Kidney (tissue), 14 donors: ENCODE measurements around the gene FOXB1. TPM values are rescaled to one million over a fixed set of nuclear protein-coding genes. Genes with fewer than 3 reads are reported as not detected.
A peak's percentile ranks its signal among the peaks of the same experiment; 100 is the strongest.

Experiments used
- DNase-seq, 5 donors: peaks; one replicate each; pipeline ENCODE4 v3.0.0-alpha.2; 2013 to 2020
- FAIRE-seq: peaks from 2 replicates; lab custom pipeline; 2012; peaks lifted over from hg19 to GRCh38; lab: Jason Lieb, UNC
- H3K27ac ChIP-seq, 2 donors: one replicate each; pipeline ENCODE4 v1.7.0; 2013; ENCODE audit warnings: low read depth in 2 of 2, low read length in 2 of 2, inconsistent platforms in 1 of 2
- H3K27me3 ChIP-seq: one replicate; pipeline ENCODE4 v1.7.1; 2013; ENCODE audit warnings: low read length, inconsistent platforms; ENCODE audit not compliant: control insufficient read depth, insufficient read depth
- H3K36me3 ChIP-seq, 3 donors: one replicate each; pipeline versions ENCODE4 v1.7.0 to v1.7.1; 2013; ENCODE audit warnings: low read length in 3 of 3, control low read depth in 1 of 3, inconsistent platforms in 1 of 3; ENCODE audit not compliant: insufficient read depth in 3 of 3, control insufficient read depth in 2 of 3
- H3K4me1 ChIP-seq, 3 donors: one replicate each; pipeline versions ENCODE4 v1.7.0 to v1.7.1; 2013; ENCODE audit warnings: low read length in 3 of 3, inconsistent platforms in 1 of 3, low read depth in 1 of 3; ENCODE audit not compliant: control insufficient read depth in 2 of 3, insufficient read depth in 2 of 3
- H3K4me3 ChIP-seq, 3 donors: one replicate each; pipeline versions ENCODE4 v1.7.0 to v1.8.1; 2013; ENCODE audit warnings: low read length in 3 of 3, control low read depth in 1 of 3, inconsistent platforms in 1 of 3
- H3K9ac ChIP-seq, 3 donors: one replicate each; pipeline versions ENCODE4 v1.7.0 to v1.7.1; 2013; ENCODE audit warnings: low read length in 3 of 3, control low read depth in 1 of 3, inconsistent platforms in 1 of 3
- H3K9me3 ChIP-seq, 3 donors: one replicate each; pipeline versions ENCODE4 v1.7.0 to v1.7.1; 2013; ENCODE audit warnings: low read length in 3 of 3, control low read depth in 1 of 3, inconsistent platforms in 1 of 3; ENCODE audit not compliant: control insufficient read depth in 2 of 3, insufficient read depth in 1 of 3
- intact Hi-C: fragments of 100-400 bp; cut with DNase I; formaldehyde crosslinking; loops from one replicate; pipeline ENCODE4 v1.11.1; 2022
- polyA plus RNA-seq: library from polyadenylated mRNA; stranded (reverse); fragments of 350-450 nt; fragmentation: Illumina TruSeq; extraction: RNeasy Lipid Tissue Mini Kit (QIAGEN cat#74804); gene quantifications from one replicate; pipeline ENCODE4 v1.2.3, GENCODE V29; 2014; ENCODE audit warnings: low read depth, low replicate concordance; ENCODE audit not compliant: insufficient read depth
- total RNA-seq: library from RNA; stranded (reverse); fragmentation: NEBNext Ultra II Directional; extraction: Animal tissue kit (Norgen Biotek cat#: 25700); gene quantifications from one replicate; pipeline ENCODE4 v1.2.1, GENCODE V29; 2021
- TF ChIP-seq, protein P1 (sequence below): IDR thresholded peaks from 3 replicates; pipeline ENCODE4 v1.5.1; 2012; ENCODE audit warnings: mild to moderate bottlenecking, moderate library complexity, borderline replicate concordance; ENCODE audit not compliant: insufficient read depth; ENCODE audit errors: extremely low read depth
- donor health status: control.
- donor health status: control.
- donor health status: control.
- donor health status: control.
- donor health status: control.
- donor health status: DM: yes; HTN: yes; CAD: no.
- donor health status: Normal renal cell carcinoma (clear cell type).

FOXB1 gene
- total and polyA plus RNA-seq, 2 donors from 2014 or later: not detected

- H3K9me3 ChIP-seq: no peaks in the 10 kb centered on the region
- intact Hi-C loops: no loop called here
- H3K27me3 ChIP-seq: peaks cover 82% of the 10 kb centered on the region
- peaks cover 0 to 3% (median 0%) of the 10 kb centered on the region in 3 donors for H3K4me1 ChIP-seq
- FAIRE-seq: no peak
- peak in 3 of 5 donors; percentile 24 to 64 (median 40) for DNase-seq
- no peak overlapping the region for H3K27ac ChIP-seq
- TF ChIP-seq, protein P1, sequence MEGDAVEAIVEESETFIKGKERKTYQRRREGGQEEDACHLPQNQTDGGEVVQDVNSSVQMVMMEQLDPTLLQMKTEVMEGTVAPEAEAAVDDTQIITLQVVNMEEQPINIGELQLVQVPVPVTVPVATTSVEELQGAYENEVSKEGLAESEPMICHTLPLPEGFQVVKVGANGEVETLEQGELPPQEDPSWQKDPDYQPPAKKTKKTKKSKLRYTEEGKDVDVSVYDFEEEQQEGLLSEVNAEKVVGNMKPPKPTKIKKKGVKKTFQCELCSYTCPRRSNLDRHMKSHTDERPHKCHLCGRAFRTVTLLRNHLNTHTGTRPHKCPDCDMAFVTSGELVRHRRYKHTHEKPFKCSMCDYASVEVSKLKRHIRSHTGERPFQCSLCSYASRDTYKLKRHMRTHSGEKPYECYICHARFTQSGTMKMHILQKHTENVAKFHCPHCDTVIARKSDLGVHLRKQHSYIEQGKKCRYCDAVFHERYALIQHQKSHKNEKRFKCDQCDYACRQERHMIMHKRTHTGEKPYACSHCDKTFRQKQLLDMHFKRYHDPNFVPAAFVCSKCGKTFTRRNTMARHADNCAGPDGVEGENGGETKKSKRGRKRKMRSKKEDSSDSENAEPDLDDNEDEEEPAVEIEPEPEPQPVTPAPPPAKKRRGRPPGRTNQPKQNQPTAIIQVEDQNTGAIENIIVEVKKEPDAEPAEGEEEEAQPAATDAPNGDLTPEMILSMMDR: no peak
- H3K9ac ChIP-seq: no peak overlapping the region
- no peak overlapping the region for H3K4me3 ChIP-seq
- no peaks in the 10 kb centered on the region for H3K36me3 ChIP-seq
Measured at GRCh38 chr15:59995568-59996297, 8.4 kb upstream of the FOXB1 start.

GRCh38 chr15:59996298-59997041 lies 7.6 kb upstream of the FOXB1 start:
- Histone ChIP-seq H3K4me1 (peaks cover 0 to 3% (median 0%) of the 10 kb centered on the region in 3 donors), H3K9ac (no peak overlapping the region), H3K27me3 (peaks cover 85% of the 10 kb centered on the region), H3K27ac (no peak overlapping the region), H3K9me3 (no peaks in the 10 kb centered on the region), H3K4me3 (no peak overlapping the region), H3K36me3 (no peaks in the 10 kb centered on the region)
- TF ChIP-seq, protein P1: no peak
- peak in 3 of 5 donors; percentile 53 to 70 (median 66) for DNase-seq
- no peak for FAIRE-seq
- intact Hi-C loops: no loop called here

DNA sequence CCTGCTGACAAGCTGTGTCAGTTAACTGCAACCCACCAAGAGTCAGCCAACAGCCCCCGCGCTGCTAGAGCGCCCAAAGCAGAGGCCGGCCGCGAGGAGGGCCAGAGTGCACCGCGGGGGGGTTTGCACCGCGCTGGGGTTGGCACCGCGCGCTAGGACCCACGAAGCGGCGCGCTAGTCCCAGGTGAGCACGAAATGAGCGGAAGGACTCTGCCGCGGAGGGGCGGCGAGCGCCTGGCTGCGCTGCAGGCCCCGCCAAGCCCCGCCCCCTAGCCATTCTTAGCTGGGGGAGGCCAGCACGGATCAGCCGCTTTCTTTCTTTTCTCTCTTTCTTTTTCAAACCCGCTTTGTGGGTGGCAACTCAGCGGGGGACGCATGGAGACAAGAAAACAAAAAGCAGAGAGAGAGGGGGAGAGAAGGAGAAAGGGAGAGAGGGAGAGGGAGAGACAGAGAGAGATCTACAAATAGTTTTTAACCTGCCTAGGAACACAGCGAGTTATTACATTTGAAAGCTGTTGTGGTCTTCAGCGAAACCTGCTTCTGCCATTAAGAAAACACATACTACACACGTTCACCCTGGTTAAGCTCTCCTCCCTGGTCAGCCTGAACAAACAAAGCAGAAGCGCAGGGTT lies 6.9 kb upstream of the FOXB1 start:
- TF ChIP-seq, protein P1: no peak
- H3K27me3 ChIP-seq: peaks cover 91% of the 10 kb centered on the region
- FAIRE-seq (no peak), DNase-seq (peak in 4 of 5 donors; percentile 54 to 77 (median 62))
- peaks cover 0 to 3% (median 0%) of the 10 kb centered on the region in 3 donors for H3K4me1 ChIP-seq
- H3K27ac ChIP-seq: no peak overlapping the region
- no peaks in the 10 kb centered on the region for H3K9me3 ChIP-seq
- intact Hi-C loops: no loop called here
- H3K9ac ChIP-seq: no peak overlapping the region
- no peak overlapping the region for H3K4me3 ChIP-seq
- H3K36me3 ChIP-seq: no peaks in the 10 kb centered on the region
